ENCODE data around the gene LSM14B.

LSM14B gene

DNA sequence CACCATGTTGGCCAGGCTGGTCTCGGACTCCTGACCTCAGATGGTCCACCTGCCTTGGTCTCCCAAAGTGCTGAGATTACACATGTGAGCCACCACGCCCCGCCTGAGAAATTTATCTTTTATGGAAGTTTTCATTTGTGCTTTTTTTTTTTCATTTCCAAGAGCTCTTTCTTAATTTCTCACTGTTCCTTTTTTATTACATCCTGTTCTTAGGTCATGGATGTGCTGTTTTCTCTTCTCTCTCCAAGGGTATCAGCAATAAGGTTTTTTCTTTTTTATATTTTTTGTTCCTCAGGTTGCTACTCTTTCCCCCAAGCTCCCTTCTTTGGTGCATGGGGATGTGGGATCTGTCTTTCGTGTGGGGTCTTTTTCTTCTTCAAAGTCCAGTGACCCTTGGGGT, 21.2 kb upstream of the LSM14B start:
- TF ChIP-seq, protein P1, sequence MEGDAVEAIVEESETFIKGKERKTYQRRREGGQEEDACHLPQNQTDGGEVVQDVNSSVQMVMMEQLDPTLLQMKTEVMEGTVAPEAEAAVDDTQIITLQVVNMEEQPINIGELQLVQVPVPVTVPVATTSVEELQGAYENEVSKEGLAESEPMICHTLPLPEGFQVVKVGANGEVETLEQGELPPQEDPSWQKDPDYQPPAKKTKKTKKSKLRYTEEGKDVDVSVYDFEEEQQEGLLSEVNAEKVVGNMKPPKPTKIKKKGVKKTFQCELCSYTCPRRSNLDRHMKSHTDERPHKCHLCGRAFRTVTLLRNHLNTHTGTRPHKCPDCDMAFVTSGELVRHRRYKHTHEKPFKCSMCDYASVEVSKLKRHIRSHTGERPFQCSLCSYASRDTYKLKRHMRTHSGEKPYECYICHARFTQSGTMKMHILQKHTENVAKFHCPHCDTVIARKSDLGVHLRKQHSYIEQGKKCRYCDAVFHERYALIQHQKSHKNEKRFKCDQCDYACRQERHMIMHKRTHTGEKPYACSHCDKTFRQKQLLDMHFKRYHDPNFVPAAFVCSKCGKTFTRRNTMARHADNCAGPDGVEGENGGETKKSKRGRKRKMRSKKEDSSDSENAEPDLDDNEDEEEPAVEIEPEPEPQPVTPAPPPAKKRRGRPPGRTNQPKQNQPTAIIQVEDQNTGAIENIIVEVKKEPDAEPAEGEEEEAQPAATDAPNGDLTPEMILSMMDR (IDR thresholded peaks at IDR 0.05; ENCODE audit: insufficient read depth, low read depth, low read length, missing control alignments), result no peak
- DNase-seq (ENCODE audit: low read depth), result no peak
- H3K4me3 ChIP-seq (ENCODE audit: low read depth, low read length), result no peak overlapping the region

DNA sequence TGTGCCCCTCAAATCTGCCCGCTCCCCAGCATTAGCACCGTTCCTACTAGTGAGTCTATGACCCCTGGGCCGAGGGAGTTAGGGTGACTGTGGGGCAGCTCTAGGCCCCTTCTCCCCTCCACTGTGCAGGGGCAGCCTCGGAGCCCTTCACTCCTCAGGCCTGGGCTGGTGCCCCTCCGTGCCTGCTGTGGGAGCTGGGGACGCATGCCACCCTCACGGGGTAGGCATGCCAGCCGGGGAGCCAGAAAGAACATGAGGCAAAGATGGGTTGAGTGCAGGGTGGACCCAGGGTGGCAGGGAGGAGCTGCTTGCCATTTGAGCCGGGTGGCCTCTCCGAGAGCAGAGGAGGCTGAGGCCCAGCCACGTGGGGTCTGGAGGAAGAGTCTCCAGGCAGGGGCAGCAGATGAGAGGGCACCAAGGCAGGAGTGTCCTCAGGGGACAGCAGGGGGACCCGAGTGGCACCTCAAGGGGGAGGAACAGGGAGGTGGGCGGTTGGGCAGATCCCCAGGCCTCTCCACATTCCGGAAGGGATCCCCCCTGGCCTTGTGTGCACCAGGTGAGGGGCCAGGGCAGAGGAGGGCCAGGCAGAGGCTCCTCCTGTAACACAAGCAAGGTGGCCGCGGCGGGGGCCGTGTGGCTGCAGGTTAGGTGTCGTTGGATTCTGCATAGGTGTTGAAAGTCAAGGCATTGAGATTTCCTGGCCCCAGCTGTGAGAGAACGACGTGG, 18.6 kb upstream of the LSM14B start:
- no peak for DNase-seq (ENCODE audit: low read depth)
- no peak overlapping the region for H3K4me3 ChIP-seq (ENCODE audit: low read depth, low read length)
- TF ChIP-seq, protein P1 (IDR thresholded peaks at IDR 0.05; ENCODE audit: insufficient read depth, low read depth, low read length, missing control alignments), result no peak

DNA sequence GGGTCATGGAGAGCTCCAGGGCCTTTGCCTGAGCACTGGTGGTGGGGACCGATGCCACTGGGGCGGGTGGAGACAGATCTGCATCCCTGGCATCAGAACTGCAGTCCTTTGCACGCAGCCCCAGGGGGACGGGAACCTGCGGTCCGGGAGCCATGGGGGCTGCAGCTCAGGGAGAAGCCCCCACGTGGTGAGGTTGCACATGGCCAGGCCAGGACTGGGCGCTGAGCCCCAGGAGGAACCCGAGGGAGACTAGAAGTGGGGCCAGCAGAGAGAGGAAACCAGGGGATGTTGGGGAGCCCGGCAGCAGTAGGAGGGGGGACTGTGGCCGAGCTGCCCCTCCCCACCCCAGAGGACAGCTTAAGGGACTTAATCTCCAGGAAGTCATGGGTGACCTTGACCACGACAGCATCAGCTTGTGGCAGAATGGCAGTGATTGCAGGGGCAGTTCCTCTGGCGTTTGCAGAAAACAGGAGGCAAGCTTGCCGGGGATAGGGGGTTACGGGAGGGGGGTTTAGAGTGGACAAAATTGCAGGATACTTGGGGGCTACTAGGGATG, 18.0 kb upstream of the LSM14B start:
- no peak overlapping the region for H3K4me3 ChIP-seq (ENCODE audit: low read depth, low read length)
- TF ChIP-seq, protein P1 (IDR thresholded peaks at IDR 0.05; ENCODE audit: insufficient read depth, low read depth, low read length, missing control alignments), result no peak
- no peak for DNase-seq (ENCODE audit: low read depth)

DNA sequence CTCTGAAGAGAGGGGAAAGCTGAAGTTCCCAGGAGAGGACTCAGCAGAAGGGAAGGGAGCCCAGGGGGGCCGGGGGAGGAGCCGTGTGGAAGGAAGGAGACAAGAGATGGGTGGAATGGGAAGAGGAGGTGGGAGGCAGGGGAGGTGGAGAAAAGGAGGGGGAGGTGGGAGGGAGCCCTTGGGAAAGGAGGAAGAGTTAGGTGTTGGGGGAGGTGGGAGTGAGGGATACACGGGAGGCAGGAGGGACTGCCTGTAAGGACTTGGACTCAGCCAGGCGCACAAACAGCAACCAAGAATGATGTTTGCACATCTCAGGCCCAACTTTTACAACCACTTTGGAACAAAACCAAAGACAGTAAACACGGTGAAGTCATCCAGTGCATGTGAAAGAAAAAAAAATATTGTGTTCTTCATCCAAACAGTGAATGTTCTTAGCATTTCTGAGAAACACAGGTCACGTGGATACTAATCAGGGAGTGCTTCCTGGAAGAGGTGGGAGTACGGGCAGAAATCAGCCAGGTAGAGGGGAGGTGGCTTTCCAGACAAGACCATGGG, 17.4 kb upstream of the LSM14B start:
- TF ChIP-seq, protein P1 (IDR thresholded peaks at IDR 0.05; ENCODE audit: insufficient read depth, low read depth, low read length, missing control alignments), result no peak
- no peak overlapping the region for H3K4me3 ChIP-seq (ENCODE audit: low read depth, low read length)
- DNase-seq (ENCODE audit: low read depth), result no peak

DNA sequence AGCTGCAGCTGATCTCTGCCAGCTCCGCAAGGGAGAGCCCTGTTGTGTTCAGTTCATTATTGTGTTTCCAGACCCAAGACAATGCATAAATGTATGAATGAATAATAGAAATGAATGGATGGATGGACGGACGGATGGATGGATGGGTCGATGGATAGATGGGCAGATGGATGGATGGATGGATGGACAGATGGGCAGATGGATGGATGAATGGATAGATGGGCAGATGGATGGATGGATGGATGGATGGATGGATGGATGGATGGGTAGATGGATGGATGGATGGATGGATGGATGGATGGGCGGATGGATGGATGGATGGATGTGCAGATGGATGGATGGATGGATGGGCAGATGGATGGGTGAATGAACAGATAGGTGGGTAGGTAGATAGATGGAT, 16.7 kb upstream of the LSM14B start:
- no peak overlapping the region for H3K4me3 ChIP-seq (ENCODE audit: low read depth, low read length)
- no peak for DNase-seq (ENCODE audit: low read depth)
- TF ChIP-seq, protein P1 (IDR thresholded peaks at IDR 0.05; ENCODE audit: insufficient read depth, low read depth, low read length, missing control alignments), result no peak

DNA sequence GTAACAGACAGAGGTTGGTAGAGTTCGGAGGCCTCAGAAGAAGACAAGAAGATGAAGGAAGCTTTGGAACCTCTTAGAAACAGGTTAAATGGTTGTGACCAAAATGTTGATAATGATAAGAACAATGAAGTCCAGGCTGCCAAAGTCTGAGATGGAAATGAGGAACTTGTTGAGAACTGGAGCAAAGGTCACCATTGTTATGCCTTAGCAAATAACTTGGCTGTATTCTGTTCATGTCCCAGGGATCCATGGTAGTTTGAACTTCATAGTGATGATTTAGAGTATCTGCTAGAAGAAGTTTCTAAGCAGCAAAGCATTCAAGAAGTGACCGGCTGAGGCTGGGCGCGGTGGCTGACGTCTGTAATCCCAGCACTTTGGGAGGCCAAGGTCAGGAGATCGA, 11.1 kb upstream of the LSM14B start:
- H3K4me3 ChIP-seq (ENCODE audit: low read depth, low read length), result no peak overlapping the region
- no peak for DNase-seq (ENCODE audit: low read depth)
- TF ChIP-seq, protein P1 (IDR thresholded peaks at IDR 0.05; ENCODE audit: insufficient read depth, low read depth, low read length, missing control alignments), result no peak
